G401 (cell line): ENCODE results near the gene ADAMTSL1. TPM values are rescaled to one million over a fixed set of nuclear protein-coding genes. Genes with fewer than 3 reads are reported as not detected.
"Not testable (repeated sequence)": the region's sequence is repeated elsewhere in the genome, so short reads cannot be mapped to it uniquely, and the experiment has no call there.

Source experiments
- DNase-seq: peaks from one replicate; pipeline ENCODE4 v3.0.0-alpha.2; 2015; ENCODE audit warnings: low spot score
- in situ Hi-C: cut with HindIII; loops from 2 replicates; pipeline ENCODE4 v1.10.0; 2016; ENCODE audit warnings: low sequenced_read_pairs, mixed read lengths
- total RNA-seq: library from RNA; depleted of rRNA; stranded (reverse); fragments of >200 nt; shearing (Covaris generic); gene quantifications from 2 replicates; pipeline ENCODE4 v1.2.3, GENCODE V29; 2014

Gene ADAMTSL1
- total RNA-seq, 1 experiment from 2014 or later = not detected

DNA sequence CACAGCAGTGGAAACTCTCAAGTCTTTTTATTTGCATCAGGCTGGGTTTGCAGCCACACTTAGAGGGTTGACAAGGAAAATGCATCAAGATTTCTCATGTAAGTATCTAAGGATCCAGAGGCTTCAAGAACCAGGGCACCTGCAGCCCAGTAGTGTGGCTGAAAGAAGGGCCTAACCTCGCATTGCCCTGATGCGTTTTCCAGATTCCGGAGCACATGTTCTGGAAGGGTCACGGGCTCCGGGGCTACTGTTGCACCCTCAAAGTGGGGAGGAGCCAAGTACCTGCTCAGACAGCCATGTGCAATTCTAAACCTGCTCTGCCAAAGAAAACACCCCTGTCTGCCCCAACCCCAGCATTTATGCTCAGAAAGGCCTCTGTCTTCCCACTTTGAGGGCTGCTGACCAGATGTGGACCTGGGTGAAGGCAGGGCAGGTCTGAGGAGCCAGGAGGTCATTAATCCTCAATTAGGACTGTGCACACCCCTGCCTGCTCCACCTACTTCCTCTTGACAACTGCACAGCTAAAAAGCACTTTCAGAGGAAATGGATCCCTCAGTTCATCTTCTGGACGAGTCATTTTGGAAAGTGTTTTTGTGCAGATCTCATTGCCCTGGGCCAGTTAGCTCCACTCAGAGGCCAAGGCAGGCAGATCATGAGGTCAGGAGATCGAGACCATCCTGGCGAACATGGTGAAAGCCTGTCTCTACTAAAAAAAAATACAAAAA is 448.4 kb downstream of the ADAMTSL1 start:
- DNase-seq = no peak

DNA sequence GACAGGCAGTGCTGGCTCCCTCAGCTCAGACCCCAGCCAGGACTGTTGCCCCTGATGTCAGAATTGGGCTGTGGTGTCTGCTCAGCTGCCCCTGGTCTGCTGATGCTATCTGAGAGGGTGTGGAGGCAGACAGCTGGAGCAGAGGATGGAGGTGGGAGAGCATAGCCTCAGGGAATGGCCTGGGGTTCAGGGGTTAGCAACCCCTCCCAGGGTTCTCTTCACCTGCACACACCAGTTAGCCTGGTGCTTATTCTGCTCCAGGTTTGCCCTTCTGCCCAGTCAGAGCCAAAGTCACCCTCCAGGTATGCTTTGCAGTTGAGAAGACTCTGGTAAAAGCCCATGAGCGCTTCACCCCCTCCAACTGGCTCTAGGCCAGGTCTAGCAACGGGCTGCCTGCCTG is 449.2 kb downstream of the ADAMTSL1 start:
- in situ Hi-C loops = no loop called here
- no peak for DNase-seq

More for the DNA sequence above, 448.4 kb downstream of the ADAMTSL1 start:
- in situ Hi-C loops = no loop called here

DNA sequence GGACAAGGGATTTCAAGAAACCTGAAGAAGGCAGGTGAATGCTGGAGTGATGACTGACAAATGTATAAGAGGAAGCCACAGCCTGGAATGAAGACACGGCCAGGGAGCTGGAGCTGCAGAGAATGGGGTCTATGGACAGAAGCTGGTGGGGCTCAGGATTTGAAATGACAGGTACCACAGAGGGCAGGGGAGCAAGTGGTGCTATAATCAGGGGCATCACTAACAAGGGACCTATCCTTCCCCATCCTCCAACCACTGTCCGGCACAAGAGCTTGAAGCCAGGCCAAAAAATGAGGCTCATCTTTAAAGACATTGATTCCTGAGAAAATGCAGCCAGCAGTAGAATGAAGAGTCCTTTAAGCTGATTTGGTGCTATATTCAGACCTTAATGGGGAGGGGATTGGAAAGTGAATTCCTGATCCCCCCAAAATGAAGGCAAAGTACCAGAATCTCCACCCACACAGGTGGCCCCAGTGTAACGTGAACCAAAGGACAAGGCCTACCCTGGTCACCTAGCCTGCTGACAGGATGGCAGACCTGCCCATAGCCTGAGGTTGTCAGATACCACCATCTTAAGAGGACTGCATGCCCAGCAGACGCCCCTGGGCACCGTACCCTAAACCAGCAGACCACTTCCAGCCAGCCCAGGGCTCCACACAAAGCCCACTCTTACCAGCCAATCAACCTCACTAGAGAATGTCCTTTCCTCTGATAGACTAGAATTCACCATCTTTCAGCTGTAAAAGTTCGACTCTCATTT is 449.9 kb downstream of the ADAMTSL1 start:
- DNase-seq = no peak
- in situ Hi-C loops = no loop called here

DNA sequence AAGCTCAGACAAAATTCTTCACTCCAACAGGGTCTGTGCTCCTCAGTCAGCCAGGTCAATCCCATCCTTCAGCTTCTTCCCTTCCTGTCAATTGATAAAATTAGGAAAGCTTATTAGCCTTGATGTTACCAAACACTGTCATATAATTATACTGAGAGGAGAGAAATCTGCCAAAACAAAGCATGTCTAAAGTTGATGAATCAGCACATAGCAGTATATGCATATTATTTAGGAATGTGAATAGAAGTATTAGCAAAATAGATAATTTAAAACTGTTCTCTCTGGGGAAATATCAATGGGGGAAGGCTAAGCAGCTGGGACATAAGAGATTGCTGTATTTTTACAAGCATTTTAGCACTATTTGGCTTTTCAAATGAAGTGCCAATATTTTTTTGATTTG is 451.9 kb downstream of the ADAMTSL1 start:
- DNase-seq = no peak
- in situ Hi-C loops = no loop called here

- in situ Hi-C loops = no loop called here
- DNase-seq = no peak
Observed at GRCh38 chr9:18926513-18926912, 452.6 kb downstream of the ADAMTSL1 start.

GRCh38 chr9:18928711-18929110 is 454.8 kb downstream of the ADAMTSL1 start:
- in situ Hi-C loops = no loop called here
- no peak for DNase-seq

DNA sequence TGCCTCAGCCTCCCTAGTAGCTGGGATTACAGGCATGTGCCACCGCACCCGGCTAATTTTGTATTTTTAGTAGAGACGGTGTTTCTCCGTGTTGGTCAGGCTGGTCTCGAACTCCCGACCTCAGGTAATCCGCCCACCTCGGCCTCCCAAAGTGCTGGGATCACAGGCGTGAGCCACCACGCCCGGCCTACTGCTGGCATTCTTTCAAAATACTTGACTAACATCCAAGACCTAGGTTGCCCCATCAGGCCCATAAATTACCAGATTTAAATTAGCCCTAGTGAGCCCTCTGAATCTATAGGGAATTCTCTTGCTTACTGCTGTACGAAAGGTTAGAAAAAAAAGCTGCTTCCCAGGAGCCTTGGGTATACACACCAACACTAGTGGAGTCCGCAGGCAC is 456.7 kb downstream of the ADAMTSL1 start:
- in situ Hi-C loops, DNase-seq: not testable (repeated sequence)

DNA sequence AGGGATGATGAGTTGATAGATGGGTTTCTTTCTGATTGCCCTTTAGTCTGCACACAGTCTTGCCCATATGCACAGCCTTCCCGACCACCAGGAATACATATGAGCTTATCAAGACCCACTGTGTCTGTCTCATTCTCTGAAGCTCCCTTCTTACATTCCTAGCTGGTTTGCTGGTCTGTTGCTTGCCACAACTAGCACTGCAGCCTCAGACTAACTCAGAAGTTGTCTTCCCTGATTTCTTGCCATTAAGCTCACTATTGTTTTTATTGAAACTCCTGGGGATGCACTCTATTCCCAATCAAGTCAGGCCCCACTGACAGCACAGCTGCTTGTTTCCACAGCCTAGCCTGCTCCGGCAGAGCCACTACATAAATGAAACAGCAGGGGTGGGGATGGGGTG is 461.6 kb downstream of the ADAMTSL1 start:
- DNase-seq = no peak
- in situ Hi-C loops = no loop called here

- in situ Hi-C loops = no loop called here
- no peak for DNase-seq
Observed at GRCh38 chr9:18936094-18936871, 462.3 kb downstream of the ADAMTSL1 start.

DNA sequence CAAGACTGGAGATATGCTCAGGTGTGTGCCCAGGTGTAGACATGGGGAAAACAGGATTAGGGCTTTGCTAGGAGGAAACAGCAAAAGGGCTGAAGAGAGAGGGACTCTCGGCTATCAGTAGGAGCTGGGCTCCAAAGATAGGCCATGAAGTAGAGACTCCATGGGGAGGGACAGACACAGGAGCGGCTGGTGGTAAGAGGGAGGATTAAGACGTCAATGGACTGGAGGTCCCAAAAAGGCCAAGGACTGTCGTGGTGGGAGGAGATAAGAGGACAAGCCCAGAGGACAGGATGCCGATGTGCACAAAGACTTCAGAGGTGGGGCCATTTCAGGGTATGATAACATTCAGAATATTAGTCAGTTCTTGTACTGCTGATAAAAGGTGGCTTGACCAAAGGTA is 466.0 kb downstream of the ADAMTSL1 start:
- in situ Hi-C loops = no loop called here

GRCh38 chr9:18941060-18941740 is 467.2 kb downstream of the ADAMTSL1 start:
- no peak for DNase-seq
- in situ Hi-C loops = no loop called here

More for the DNA sequence above, 466.0 kb downstream of the ADAMTSL1 start:
- DNase-seq = no peak

DNA sequence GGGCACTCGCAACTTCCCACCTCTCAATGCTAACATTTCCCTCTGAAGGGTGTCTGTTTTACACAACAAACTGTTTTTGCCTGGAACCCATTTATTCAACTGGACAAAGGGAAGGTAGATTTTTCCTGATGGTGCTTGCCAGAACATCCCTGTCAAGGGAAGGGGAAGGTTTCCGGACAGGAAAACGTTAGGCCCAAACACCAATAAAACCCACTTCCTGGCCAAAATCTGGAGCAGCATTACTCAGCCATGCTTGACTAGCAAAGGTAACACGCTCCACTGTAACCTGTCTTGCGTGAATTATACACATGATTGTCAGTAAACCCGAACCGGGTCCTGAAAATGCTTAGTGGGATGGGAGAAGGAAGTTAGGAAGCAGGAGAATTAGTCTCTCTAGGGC is 468.8 kb downstream of the ADAMTSL1 start:
- in situ Hi-C loops = no loop called here
- DNase-seq = no peak

DNA sequence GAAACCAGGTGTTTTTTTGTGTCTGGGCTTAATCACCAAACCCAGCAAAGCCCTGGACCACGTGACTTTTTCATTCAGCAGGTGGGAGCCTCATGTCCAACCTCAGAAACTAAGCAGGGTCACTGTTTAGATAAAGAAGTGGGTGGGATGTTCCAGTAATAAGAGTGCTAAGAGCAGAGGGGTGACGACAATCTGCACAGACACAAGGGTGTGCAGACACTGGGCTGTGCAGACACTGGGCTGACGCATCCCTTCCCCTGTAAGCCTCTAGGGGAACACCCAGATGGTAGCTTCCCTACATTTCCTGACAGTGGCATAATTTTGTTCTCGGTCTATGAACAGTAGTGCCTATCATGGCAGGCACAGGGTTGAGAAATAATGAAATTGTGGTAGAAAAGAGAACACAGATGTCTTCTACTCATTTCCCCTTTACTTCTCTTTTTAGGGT is 474.0 kb downstream of the ADAMTSL1 start:
- no peak for DNase-seq
- in situ Hi-C loops = no loop called here

DNA sequence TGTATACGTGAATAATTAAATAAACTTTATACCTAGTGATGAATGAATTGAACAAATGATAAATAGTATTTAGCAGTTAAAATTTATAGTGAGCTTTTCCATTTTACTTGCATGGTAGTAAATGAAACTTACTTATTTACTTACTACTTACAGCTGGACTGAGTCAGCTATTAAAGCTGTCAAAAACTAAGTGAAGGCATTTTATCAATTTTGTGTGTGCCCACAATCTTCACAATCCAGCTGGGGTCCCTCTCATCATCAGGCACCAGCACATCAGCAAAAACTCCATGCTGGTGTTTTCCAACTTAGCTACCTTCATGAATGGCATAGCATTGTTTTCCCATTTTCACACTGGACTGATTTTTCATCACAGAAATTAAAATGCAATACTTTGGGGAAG is 478.0 kb downstream of the ADAMTSL1 start:
- DNase-seq = no peak

DNA sequence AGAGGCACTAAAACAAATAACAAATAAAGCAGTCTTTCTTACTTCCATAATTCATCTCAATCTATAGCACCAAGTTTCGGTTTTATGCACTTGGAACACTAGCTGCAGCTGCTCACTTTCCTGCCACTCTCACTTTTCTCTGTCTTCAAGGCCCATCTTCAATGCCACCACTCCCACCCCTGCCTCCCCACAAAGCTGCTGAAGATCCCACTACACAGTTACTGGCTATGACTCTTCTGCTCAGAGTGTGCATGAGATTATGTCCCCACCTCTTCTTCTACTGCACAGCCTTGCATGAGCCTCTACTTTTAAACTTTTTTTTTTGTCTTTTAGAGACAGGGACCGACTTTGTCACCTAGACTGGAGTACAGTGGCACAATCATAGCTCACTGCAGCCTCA is 481.7 kb downstream of the ADAMTSL1 start:
- in situ Hi-C loops = no loop called here
- no peak for DNase-seq

More for the DNA sequence above, 478.0 kb downstream of the ADAMTSL1 start:
- in situ Hi-C loops = no loop called here
